Measurements from ENCODE around the gene BEST4. TPM values are rescaled to one million over a fixed set of nuclear protein-coding genes. Genes with fewer than 3 reads are reported as not detected.
"Not testable (repeated sequence)": the region's sequence is repeated elsewhere in the genome, so short reads cannot be mapped to it uniquely, and the experiment has no call there.

BEST4 gene
- total and polyA plus RNA-seq, 5 experiments from 2014 or later = 0.29 to 2.2 (median 0.98) TPM; not detected in 1

- DNase-seq (peak in 1 of 10 donors; percentile 15), ATAC-seq (no peak)
- peaks cover 25 to 65% (median 54%) of the 10 kb centered on the region in 4 donors for H3K4me1 Mint-ChIP-seq
- no peaks in the 10 kb centered on the region for H3K9me3 Mint-ChIP-seq
- H3K27ac Mint-ChIP-seq = peak overlapping the region; percentile 30 to 100 (median 100)
- no peaks in the 10 kb centered on the region for H3K36me3 Mint-ChIP-seq
- H3K27me3 Mint-ChIP-seq = no peaks in the 10 kb centered on the region
- POLR2A ChIA-PET = interaction anchor here (0.7 to 8.4 kb wide), 9 partner anchors 8 to 194 kb away, joined by 3 to 590 read pairs (median 24); partner anchors contain the start of genes BEST4, BTBD19, DYNLT4 and HECTD3
- peak overlapping the region; percentile 6 to 95 (median 63) for H3K4me3 Mint-ChIP-seq
Observed at GRCh38 chr1:44817771-44818495, 30.0 kb upstream of the BEST4 start.

- H3K9me3 Mint-ChIP-seq = no peaks in the 10 kb centered on the region
- peak overlapping the region in 8 of 10 donors; percentile 5 to 95 (median 42) for H3K4me3 Mint-ChIP-seq
- POLR2A ChIA-PET = interaction anchor here (0.6 to 8.4 kb wide), 9 partner anchors 9 to 194 kb away, joined by 3 to 590 read pairs (median 24); partner anchors contain the start of genes BEST4, BTBD19, DYNLT4 and HECTD3
- peaks cover 25 to 68% (median 59%) of the 10 kb centered on the region in 4 donors for H3K4me1 Mint-ChIP-seq
- peak overlapping the region in 8 of 10 donors; percentile 6 to 100 (median 71) for H3K27ac Mint-ChIP-seq
- no peak for DNase-seq
- H3K27me3 Mint-ChIP-seq = no peaks in the 10 kb centered on the region
- no peaks in the 10 kb centered on the region for H3K36me3 Mint-ChIP-seq
- ATAC-seq = no peak
Observed at GRCh38 chr1:44817307-44817706, 29.3 kb upstream of the BEST4 start.

- peaks cover 32 to 74% (median 66%) of the 10 kb centered on the region in 4 donors for H3K4me1 Mint-ChIP-seq
- peak in 1 of 10 donors; percentile 6 for DNase-seq
- not testable (repeated sequence) for H3K27me3 Mint-ChIP-seq, ATAC-seq, H3K9me3 Mint-ChIP-seq, H3K36me3 Mint-ChIP-seq
- POLR2A ChIA-PET = interaction anchor here (0.6 to 9.6 kb wide), 5 partner anchors 8 to 31 kb away, joined by 4 to 413 read pairs (median 5); partner anchors contain the start of genes DYNLT4 and PLK3
- peak overlapping the region in 4 of 10 donors; percentile 22 to 91 (median 52) for H3K4me3 Mint-ChIP-seq
- H3K27ac Mint-ChIP-seq = peak overlapping the region in 6 of 10 donors; percentile 43 to 98 (median 92)
Observed at GRCh38 chr1:44815926-44816325, 28.0 kb upstream of the BEST4 start.

GRCh38 chr1:44812822-44813543, 25.0 kb upstream of the BEST4 start:
- H3K36me3 Mint-ChIP-seq = no peaks in the 10 kb centered on the region
- DNase-seq (peak in 1 of 10 donors; percentile 45), ATAC-seq (no peak)
- no peaks in the 10 kb centered on the region for H3K9me3 Mint-ChIP-seq
- POLR2A ChIA-PET = interaction anchor here (0.5 to 9.6 kb wide), 19 partner anchors 13 to 687 kb away, joined by 3 to 413 read pairs (median 5); partner anchors contain the start of genes ARMH1, BEST4, CCDC163 and EIF2B3
- H3K4me3 Mint-ChIP-seq = peak overlapping the region in 5 of 10 donors; percentile 6 to 91 (median 30)
- no peaks in the 10 kb centered on the region for H3K27me3 Mint-ChIP-seq
- H3K27ac Mint-ChIP-seq = peak overlapping the region in 9 of 10 donors; percentile 37 to 100 (median 99)
- H3K4me1 Mint-ChIP-seq = peaks cover 34 to 75% (median 72%) of the 10 kb centered on the region in 4 donors

GRCh38 chr1:44811234-44811633, 23.3 kb upstream of the BEST4 start:
- H3K4me3 Mint-ChIP-seq = peak overlapping the region; percentile 33 to 91 (median 60)
- H3K36me3 Mint-ChIP-seq = peaks cover 0 to 6% (median 2%) of the 10 kb centered on the region in 3 donors

GRCh38 chr1:44810762-44811105, 22.8 kb upstream of the BEST4 start:
- not testable (repeated sequence) for H3K27me3 Mint-ChIP-seq, ATAC-seq, H3K36me3 Mint-ChIP-seq, H3K9me3 Mint-ChIP-seq, DNase-seq
- peak overlapping the region; percentile 98 to 100 (median 99) for H3K27ac Mint-ChIP-seq
- POLR2A ChIA-PET = interaction anchor here (0.9 to 16.4 kb wide), 4 partner anchors 10 to 79 kb away, joined by 3 to 590 read pairs (median 226); partner anchors contain the start of genes PLK3 and RNU5D-1
- H3K4me1 Mint-ChIP-seq = peaks cover 40 to 81% (median 79%) of the 10 kb centered on the region in 4 donors
- peak overlapping the region in 9 of 10 donors; percentile 20 to 91 (median 62) for H3K4me3 Mint-ChIP-seq

More at GRCh38 chr1:44811234-44811633, 23.3 kb upstream of the BEST4 start:
- ATAC-seq = no peak
- no peaks in the 10 kb centered on the region for H3K27me3 Mint-ChIP-seq
- POLR2A ChIA-PET = interaction anchor here (0.9 to 16.4 kb wide), 4 partner anchors 10 to 80 kb away, joined by 3 to 590 read pairs (median 209); partner anchors contain the start of genes PLK3, RNU5D-1 and RPS8
- H3K4me1 Mint-ChIP-seq = peaks cover 40 to 81% (median 79%) of the 10 kb centered on the region in 4 donors
- H3K27ac Mint-ChIP-seq = peak overlapping the region; percentile 98 to 100 (median 99)
- H3K9me3 Mint-ChIP-seq = no peaks in the 10 kb centered on the region
- DNase-seq = no peak

- Mint-ChIP-seq H3K4me1 (peaks cover 39 to 83% (median 76%) of the 10 kb centered on the region in 4 donors), H3K27ac (peak overlapping the region; percentile 98 to 100 (median 99)), H3K36me3 (peaks cover 0 to 13% (median 4%) of the 10 kb centered on the region in 3 donors), H3K27me3 (no peaks in the 10 kb centered on the region), H3K9me3 (no peaks in the 10 kb centered on the region), H3K4me3 (peak overlapping the region in 9 of 10 donors; percentile 39 to 91 (median 81))
- POLR2A ChIA-PET = interaction anchor here (0.8 to 16.4 kb wide), 16 partner anchors 10 to 1160 kb away, joined by 3 to 590 read pairs (median 8); partner anchors contain the start of genes ARMH1, EIF2B3, HPDL and PLK3
- DNase-seq = peak in 2 of 10 donors; percentile 37 to 62
- no peak for ATAC-seq
Observed at GRCh38 chr1:44810101-44810761, 22.3 kb upstream of the BEST4 start.

GRCh38 chr1:44808938-44809917, 21.3 kb upstream of the BEST4 start:
- peak; percentile 48 to 67 for ATAC-seq
- H3K27me3 Mint-ChIP-seq = no peaks in the 10 kb centered on the region
- peaks cover 37 to 83% (median 74%) of the 10 kb centered on the region in 4 donors for H3K4me1 Mint-ChIP-seq
- H3K36me3 Mint-ChIP-seq = peaks cover 0 to 23% (median 13%) of the 10 kb centered on the region in 3 donors
- POLR2A ChIA-PET = interaction anchor here (0.8 to 16.4 kb wide), 23 partner anchors 9 to 1159 kb away, joined by 3 to 590 read pairs (median 5); partner anchors contain the start of genes ARMH1, EIF2B3, GPBP1L1 and HECTD3
- peak overlapping the region; percentile 71 to 91 (median 80) for H3K4me3 Mint-ChIP-seq
- peak overlapping the region; percentile 98 to 100 (median 99) for H3K27ac Mint-ChIP-seq
- no peaks in the 10 kb centered on the region for H3K9me3 Mint-ChIP-seq
- peak; percentile 61 to 94 (median 83) for DNase-seq

- H3K9me3 Mint-ChIP-seq = no peaks in the 10 kb centered on the region
- peak within 1 kb of the TSS; percentile 71 to 91 (median 80) for H3K4me3 Mint-ChIP-seq
- H3K4me1 Mint-ChIP-seq = peaks cover 37 to 85% (median 75%) of the 10 kb centered on the region in 4 donors
- POLR2A ChIA-PET = interaction anchor here (0.5 to 16.4 kb wide), 20 partner anchors 8 to 1870 kb away, joined by 3 to 590 read pairs (median 6); partner anchors contain the start of genes ARMH1, GPBP1L1, HECTD3 and PLK3
- DNase-seq (peak in 4 of 10 donors; percentile 36 to 67 (median 63)), ATAC-seq (peak; percentile 8 to 10)
- peak within 1 kb of the TSS; percentile 98 to 100 (median 99) for H3K27ac Mint-ChIP-seq
- peaks cover 0 to 30% (median 16%) of the 10 kb centered on the region in 3 donors for H3K36me3 Mint-ChIP-seq
- no peaks in the 10 kb centered on the region for H3K27me3 Mint-ChIP-seq
Observed at GRCh38 chr1:44808063-44808937, 20.3 kb upstream of the BEST4 start, which contains the start of gene BTBD19. TSS of gene BTBD19 (plus strand) at chr1:44808523. CDS start at chr1:44808821, 298 bp downstream.
